SU-DHL-6 (cell line): ENCODE data around the gene ZNF580.

Experiments
- H2AFZ ChIP-seq: fragments of 200-600 bp; sonication (generic); 2 replicates; pipeline ENCODE4 v1.6.1; 2014; ENCODE audit warnings: low read depth, mild to moderate bottlenecking, moderate library complexity, mixed read lengths, antibody characterized with exemption, low read length; ENCODE audit not compliant: severe bottlenecking
- H3F3A ChIP-seq: fragments of 200-600 bp; shearing (Covaris generic); 2 replicates; pipeline ENCODE4 v1.6.0; 2016; ENCODE audit warnings: antibody characterized with exemption, mild to moderate bottlenecking; ENCODE audit not compliant: insufficient read depth
- H3K27ac ChIP-seq: fragments of 200-600 bp; sonication (generic); 2 replicates; pipeline ENCODE4 v1.5.1; 2016; ENCODE audit warnings: low read depth, mild to moderate bottlenecking, low read length, moderate library complexity, mixed read lengths
- H3K27me3 ChIP-seq: fragments of 200-600 bp; sonication (generic), shearing (Covaris generic); 2 replicates; pipeline ENCODE4 v1.6.0; 2014; ENCODE audit warnings: mild to moderate bottlenecking, low read length
- H3K36me3 ChIP-seq: fragments of 200-600 bp; sonication (generic); 2 replicates; pipeline ENCODE4 v1.6.1; 2014; ENCODE audit warnings: mild to moderate bottlenecking, low read length, mixed read lengths
- H3K4me2 ChIP-seq: fragments of 300-600, 200-600 bp; shearing (Covaris generic), sonication (generic); 2 replicates; pipeline ENCODE4 v1.6.0; 2014; ENCODE audit warnings: low read length, low read depth, mild to moderate bottlenecking; ENCODE audit not compliant: poor library complexity, severe bottlenecking
- H3K4me3 ChIP-seq: fragments of 200-600 bp; sonication (generic); 2 replicates; pipeline ENCODE4 v1.5.1; 2014; ENCODE audit warnings: antibody characterized with exemption, low read length, mild to moderate bottlenecking, mixed read lengths; ENCODE audit not compliant: insufficient read depth, poor library complexity, severe bottlenecking
- H3K79me2 ChIP-seq: fragments of 200-600 bp; sonication (generic); 2 replicates; pipeline ENCODE4 v1.6.1; 2014; ENCODE audit warnings: mild to moderate bottlenecking, low read length, moderate library complexity; ENCODE audit not compliant: insufficient read depth
- H3K9ac ChIP-seq: fragments of 200-600 bp; sonication (generic); 2 replicates; pipeline ENCODE4 v1.7.0; 2014; ENCODE audit warnings: mild to moderate bottlenecking, low read length
- H3K9me2 ChIP-seq: fragments of 200-600 bp; sonication (generic); replicated peaks from 2 replicates; pipeline ENCODE4 v1.6.1; 2014; ENCODE audit warnings: low read length; ENCODE audit not compliant: insufficient read depth
- H3K9me3 ChIP-seq: fragments of 200-600 bp; sonication (generic); 2 replicates; pipeline ENCODE4 v1.6.1; 2014; ENCODE audit warnings: low read length, mixed read lengths; ENCODE audit not compliant: insufficient read depth
- H4K20me1 ChIP-seq: fragments of 200-600 bp; sonication (generic); 2 replicates; pipeline ENCODE4 v1.6.1; 2014; ENCODE audit warnings: low read depth, mild to moderate bottlenecking, antibody characterized with exemption, low read length, moderate library complexity, mixed read lengths
- CTCF ChIP-seq: fragments of 200-600 bp; sonication (generic); IDR thresholded peaks from one replicate; pipeline ENCODE4 v1.5.1; 2017; ENCODE audit warnings: antibody characterized with exemption, mild to moderate bottlenecking, low read length, moderate library complexity; ENCODE audit not compliant: insufficient read depth, poor library complexity, severe bottlenecking
- EZH2phosphoT487 ChIP-seq: fragments of 200-600 bp; sonication (generic), shearing (Covaris generic); conservative IDR thresholded peaks from 2 replicates; pipeline ENCODE4 v1.6.1; 2018; ENCODE audit warnings: mild to moderate bottlenecking, antibody characterized with exemption, low read length, moderate library complexity, mixed read lengths

ZNF580 gene

GRCh38 chr19:55606471-55606787 lies 34.4 kb upstream of the ZNF580 start:
- peak overlapping the region; percentile 98 for H3K9ac ChIP-seq

GRCh38 chr19:55606817-55607216 lies 34.0 kb upstream of the ZNF580 start:
- H3K79me2 ChIP-seq, result peaks cover 26% of the 10 kb centered on the region
- peak overlapping the region; percentile 86 for H3K4me2 ChIP-seq
- H3K27ac ChIP-seq, result no peak overlapping the region
- no peaks in the 10 kb centered on the region for H3K27me3 ChIP-seq
- H3K9ac ChIP-seq, result peak overlapping the region; percentile 98
- H3K9me2 ChIP-seq, result no peaks in the 10 kb centered on the region
- H2AFZ ChIP-seq, result no peak overlapping the region
- H4K20me1 ChIP-seq, result no peaks in the 10 kb centered on the region
- no peaks in the 10 kb centered on the region for H3K9me3 ChIP-seq
- no peak overlapping the region for H3K4me3 ChIP-seq
- H3K36me3 ChIP-seq, result no peaks in the 10 kb centered on the region
- TF ChIP-seq CTCF (no peak), EZH2phosphoT487 (no peak)
- peaks cover 13% of the 10 kb centered on the region for H3F3A ChIP-seq

More at GRCh38 chr19:55606471-55606787, 34.4 kb upstream of the ZNF580 start:
- H2AFZ ChIP-seq, result no peak overlapping the region
- peaks cover 25% of the 10 kb centered on the region for H3K79me2 ChIP-seq
- H3K27ac ChIP-seq, result peak overlapping the region; percentile 86
- H4K20me1 ChIP-seq, result no peaks in the 10 kb centered on the region
- H3K4me2 ChIP-seq, result peak overlapping the region; percentile 86
- TF ChIP-seq EZH2phosphoT487 (no peak), CTCF (no peak)
- peak overlapping the region; percentile 98 for H3K4me3 ChIP-seq
- H3K27me3 ChIP-seq, result no peaks in the 10 kb centered on the region
- no peaks in the 10 kb centered on the region for H3K9me3 ChIP-seq
- H3F3A ChIP-seq, result peaks cover 17% of the 10 kb centered on the region
- H3K9me2 ChIP-seq, result no peaks in the 10 kb centered on the region
- no peaks in the 10 kb centered on the region for H3K36me3 ChIP-seq

DNA sequence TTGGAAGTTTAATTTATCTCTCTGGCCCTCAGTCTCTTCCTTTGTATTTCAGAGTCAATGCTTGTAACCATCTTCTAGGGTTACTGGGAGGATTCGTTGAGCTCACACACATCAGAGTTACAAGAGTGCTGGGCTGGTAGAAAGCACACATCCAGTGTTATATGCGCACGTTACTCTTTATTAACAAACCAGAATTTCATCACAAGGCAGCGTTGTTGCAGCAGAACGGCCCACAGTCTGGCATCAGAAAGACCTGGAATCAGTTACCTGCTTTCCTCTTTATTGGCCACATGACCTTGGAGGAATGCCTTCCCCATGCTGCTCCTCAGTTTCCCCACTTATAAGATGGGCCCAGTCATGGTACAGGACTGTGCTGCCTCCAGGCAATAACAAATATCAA lies 31.5 kb upstream of the ZNF580 start:
- Histone ChIP-seq H3K9ac (no peak overlapping the region), H3K79me2 (peaks cover 26% of the 10 kb centered on the region), H2AFZ (no peak overlapping the region), H3K27ac (no peak overlapping the region), H3K4me3 (no peak overlapping the region), H3K9me3 (no peaks in the 10 kb centered on the region), H3K27me3 (no peaks in the 10 kb centered on the region), H3F3A (peaks cover 12% of the 10 kb centered on the region), H3K4me2 (no peak overlapping the region), H3K9me2 (no peaks in the 10 kb centered on the region), H3K36me3 (no peaks in the 10 kb centered on the region), H4K20me1 (no peaks in the 10 kb centered on the region)
- TF ChIP-seq CTCF (no peak), EZH2phosphoT487 (no peak)
